KOPT-K1 (cell line): ENCODE data around the gene ZNF628.

ENCODE experiments used
- H3K27ac ChIP-seq: fragments of 200-600 bp; sonication (generic); 2 replicates; pipeline ENCODE4 v1.5.1; 2016; ENCODE audit warnings: antibody characterized with exemption, mild to moderate bottlenecking, low read depth, low read length; ENCODE audit not compliant: poor library complexity, severe bottlenecking
- H3K36me3 ChIP-seq: fragments of 200-600 bp; sonication (generic); 2 replicates; pipeline ENCODE4 v1.5.1; 2017; ENCODE audit warnings: antibody characterized with exemption, mild to moderate bottlenecking, low read length, moderate library complexity; ENCODE audit not compliant: insufficient read depth
- H3K9me3 ChIP-seq: fragments of 200-600 bp; sonication (generic); 2 replicates; pipeline ENCODE4 v1.5.1; 2017; ENCODE audit warnings: antibody characterized with exemption, low read length, mild to moderate bottlenecking; ENCODE audit not compliant: insufficient read depth, poor library complexity, severe bottlenecking

Gene ZNF628

GRCh38 chr19:55476100-55476775 lies at the start of gene ZNF628:
TSS of gene ZNF628 (plus strand) at chr19:55476617. CDS start at chr19:55479911, 3,294 bp downstream.
- no peaks in the 10 kb centered on the region for H3K9me3 ChIP-seq
- no peaks in the 10 kb centered on the region for H3K36me3 ChIP-seq
- peak within 1 kb of the TSS; percentile 82 for H3K27ac ChIP-seq

GRCh38 chr19:55431183-55431582 lies 45.2 kb upstream of the ZNF628 start:
- H3K27ac ChIP-seq: no peak overlapping the region
- H3K36me3 ChIP-seq: no peaks in the 10 kb centered on the region
- peaks cover 8% of the 10 kb centered on the region for H3K9me3 ChIP-seq

GRCh38 chr19:55432241-55432959 lies 44.0 kb upstream of the ZNF628 start:
- peaks cover 8% of the 10 kb centered on the region for H3K9me3 ChIP-seq
- H3K27ac ChIP-seq: no peak overlapping the region
- H3K36me3 ChIP-seq: no peaks in the 10 kb centered on the region

- H3K36me3 ChIP-seq: no peaks in the 10 kb centered on the region
- no peak overlapping the region for H3K27ac ChIP-seq
- H3K9me3 ChIP-seq: peaks cover 8% of the 10 kb centered on the region
Observed at GRCh38 chr19:55433292-55433691, 43.1 kb upstream of the ZNF628 start.

- Histone ChIP-seq H3K9me3 (peaks cover 8% of the 10 kb centered on the region), H3K36me3 (no peaks in the 10 kb centered on the region), H3K27ac (no peak overlapping the region)
Observed at GRCh38 chr19:55434356-55434919, 42.0 kb upstream of the ZNF628 start.

GRCh38 chr19:55435020-55435419 lies 41.4 kb upstream of the ZNF628 start:
- Histone ChIP-seq H3K27ac (no peak overlapping the region), H3K9me3 (peaks cover 6% of the 10 kb centered on the region), H3K36me3 (no peaks in the 10 kb centered on the region)

GRCh38 chr19:55436847-55437246 lies 39.6 kb upstream of the ZNF628 start:
- Histone ChIP-seq H3K27ac (no peak overlapping the region), H3K36me3 (no peaks in the 10 kb centered on the region), H3K9me3 (no peaks in the 10 kb centered on the region)

GRCh38 chr19:55437410-55437809 lies 39.0 kb upstream of the ZNF628 start:
- Histone ChIP-seq H3K36me3 (no peaks in the 10 kb centered on the region), H3K27ac (no peak overlapping the region), H3K9me3 (no peaks in the 10 kb centered on the region)

- no peaks in the 10 kb centered on the region for H3K9me3 ChIP-seq
- no peaks in the 10 kb centered on the region for H3K36me3 ChIP-seq
- no peak overlapping the region for H3K27ac ChIP-seq
Observed at GRCh38 chr19:55439052-55439451, 37.4 kb upstream of the ZNF628 start.

- no peaks in the 10 kb centered on the region for H3K9me3 ChIP-seq
- H3K27ac ChIP-seq: no peak overlapping the region
- no peaks in the 10 kb centered on the region for H3K36me3 ChIP-seq
Observed at GRCh38 chr19:55440411-55441105, 35.9 kb upstream of the ZNF628 start.

GRCh38 chr19:55441319-55441691 lies 35.1 kb upstream of the ZNF628 start:
- Histone ChIP-seq H3K9me3 (no peaks in the 10 kb centered on the region), H3K36me3 (no peaks in the 10 kb centered on the region), H3K27ac (no peak overlapping the region)

- Histone ChIP-seq H3K27ac (no peak overlapping the region), H3K9me3 (no peaks in the 10 kb centered on the region)
Observed at GRCh38 chr19:55441692-55442321, 34.6 kb upstream of the ZNF628 start.

GRCh38 chr19:55442372-55442961 lies 34.0 kb upstream of the ZNF628 start:
- Histone ChIP-seq H3K9me3 (no peaks in the 10 kb centered on the region), H3K36me3 (no peaks in the 10 kb centered on the region), H3K27ac (no peak overlapping the region)

More at GRCh38 chr19:55441692-55442321, 34.6 kb upstream of the ZNF628 start:
- no peaks in the 10 kb centered on the region for H3K36me3 ChIP-seq

- Histone ChIP-seq H3K27ac (no peak within 1 kb of the TSS), H3K9me3 (no peaks in the 10 kb centered on the region), H3K36me3 (no peaks in the 10 kb centered on the region)
Observed at GRCh38 chr19:55443045-55443823, 33.2 kb upstream of the ZNF628 start, which contains the start of gene SHISA7. TSS of gene SHISA7 (minus strand) at chr19:55443300. CDS start at chr19:55442863, 437 bp downstream.
